MM.1S (cell line): ENCODE results near the gene ZNF557.

Experiments used
- EZH2 ChIP-seq: fragments of 300-600 bp; sonication (generic); optimal IDR thresholded peaks from 2 replicates; pipeline ENCODE3; 2017; ENCODE audit warnings: low read depth, mild to moderate bottlenecking, antibody characterized with exemption, low read length, mixed read lengths
- TF ChIP-seq, protein P1 (sequence below): fragments of 300-600 bp; sonication (generic); IDR thresholded peaks from 2 replicates; pipeline ENCODE4 v1.5.1; 2016; ENCODE audit warnings: antibody characterized with exemption, low read length, mixed read lengths

DNA sequence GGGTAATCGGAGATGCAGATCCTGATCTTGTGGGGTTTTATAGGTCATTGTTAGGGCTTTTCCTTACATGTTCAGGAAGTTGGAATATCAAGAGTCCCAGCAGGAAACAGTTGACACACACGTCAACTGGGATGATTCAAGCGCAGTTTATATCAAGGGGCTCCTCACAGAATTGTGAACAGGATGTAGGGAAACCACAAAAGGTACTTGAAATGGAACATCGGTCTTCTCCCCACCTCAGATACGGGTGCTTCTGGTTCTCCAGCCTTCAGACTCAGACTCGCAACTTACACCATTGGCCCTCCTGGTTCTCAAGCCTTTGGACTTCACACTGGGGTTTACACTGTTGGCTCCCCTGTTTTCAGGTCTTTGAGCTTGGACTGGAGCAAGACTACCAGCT, 19.5 kb downstream of the ZNF557 start:
- TF ChIP-seq, protein P1, sequence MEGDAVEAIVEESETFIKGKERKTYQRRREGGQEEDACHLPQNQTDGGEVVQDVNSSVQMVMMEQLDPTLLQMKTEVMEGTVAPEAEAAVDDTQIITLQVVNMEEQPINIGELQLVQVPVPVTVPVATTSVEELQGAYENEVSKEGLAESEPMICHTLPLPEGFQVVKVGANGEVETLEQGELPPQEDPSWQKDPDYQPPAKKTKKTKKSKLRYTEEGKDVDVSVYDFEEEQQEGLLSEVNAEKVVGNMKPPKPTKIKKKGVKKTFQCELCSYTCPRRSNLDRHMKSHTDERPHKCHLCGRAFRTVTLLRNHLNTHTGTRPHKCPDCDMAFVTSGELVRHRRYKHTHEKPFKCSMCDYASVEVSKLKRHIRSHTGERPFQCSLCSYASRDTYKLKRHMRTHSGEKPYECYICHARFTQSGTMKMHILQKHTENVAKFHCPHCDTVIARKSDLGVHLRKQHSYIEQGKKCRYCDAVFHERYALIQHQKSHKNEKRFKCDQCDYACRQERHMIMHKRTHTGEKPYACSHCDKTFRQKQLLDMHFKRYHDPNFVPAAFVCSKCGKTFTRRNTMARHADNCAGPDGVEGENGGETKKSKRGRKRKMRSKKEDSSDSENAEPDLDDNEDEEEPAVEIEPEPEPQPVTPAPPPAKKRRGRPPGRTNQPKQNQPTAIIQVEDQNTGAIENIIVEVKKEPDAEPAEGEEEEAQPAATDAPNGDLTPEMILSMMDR, result no peak
- TF ChIP-seq EZH2, result no peak
